Measurements from ENCODE around the gene KIAA1958.
"Not testable (repeated sequence)": the region's sequence is repeated elsewhere in the genome, so short reads cannot be mapped to it uniquely, and the experiment has no call there.

Gene KIAA1958

DNA sequence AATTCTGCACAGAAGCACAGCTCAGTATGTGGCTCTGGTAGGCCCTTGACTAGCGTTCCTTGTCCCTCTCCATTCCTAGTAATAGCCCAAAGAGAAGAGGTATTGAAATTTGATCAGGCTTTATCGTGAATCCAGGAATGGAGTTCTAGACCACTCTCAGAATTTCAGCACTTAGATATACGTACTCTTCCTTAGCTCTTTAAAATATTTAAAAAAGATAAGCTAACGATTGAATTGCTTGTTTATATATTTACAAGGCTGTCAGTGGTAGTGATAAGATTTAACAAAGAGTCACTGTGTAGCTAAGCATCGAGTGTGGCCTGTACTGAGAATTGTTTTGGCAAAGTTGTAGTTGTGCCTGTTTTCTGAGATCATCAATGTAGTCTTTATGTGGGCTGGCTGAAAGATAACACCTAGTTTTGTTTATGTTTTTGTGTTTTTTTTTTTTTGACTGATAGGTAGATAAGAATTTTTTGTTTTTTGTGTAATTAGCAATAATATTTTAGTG is 2.5 kb downstream of the KIAA1958 start:
- DNase-seq (ENCODE audit: low read depth, low spot score) = no peak

DNA sequence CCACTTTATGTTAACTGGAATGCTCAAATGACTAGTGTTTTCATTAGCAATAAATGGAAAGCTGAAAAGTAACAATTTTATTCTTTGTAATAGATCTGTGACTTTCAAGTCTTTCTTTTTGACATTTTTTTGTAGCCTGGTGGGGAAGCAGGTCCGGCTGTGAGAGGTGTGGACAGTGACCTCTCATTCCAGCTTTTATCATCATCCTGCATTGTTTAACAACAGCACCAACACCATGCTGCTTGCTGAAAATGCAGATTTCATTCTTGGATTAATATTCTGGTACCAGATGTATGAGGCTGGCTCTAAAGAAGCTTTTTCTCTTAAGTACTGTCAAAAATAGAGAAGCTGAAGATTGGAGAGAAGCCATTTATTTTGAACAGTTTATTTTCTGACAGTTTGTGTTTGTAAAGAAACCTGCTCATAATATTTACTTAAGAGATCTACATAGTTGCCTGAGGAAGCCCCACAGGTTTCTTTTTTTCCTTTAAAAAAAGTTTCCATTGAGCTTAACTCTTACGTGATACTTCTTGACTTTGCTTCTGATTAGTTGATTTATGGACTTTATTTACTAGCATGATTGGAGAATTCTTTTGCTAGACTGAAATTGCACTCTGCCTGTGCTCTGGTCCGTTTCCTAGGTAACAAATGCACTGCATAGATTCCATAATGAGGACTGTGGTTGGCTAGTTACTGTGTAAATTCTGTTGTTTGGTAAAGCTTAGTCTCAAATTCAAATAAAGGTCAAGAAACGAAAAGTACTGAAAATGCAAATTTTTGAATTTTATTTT is 3.4 kb downstream of the KIAA1958 start:
- no peak for DNase-seq (ENCODE audit: low read depth, low spot score)

DNA sequence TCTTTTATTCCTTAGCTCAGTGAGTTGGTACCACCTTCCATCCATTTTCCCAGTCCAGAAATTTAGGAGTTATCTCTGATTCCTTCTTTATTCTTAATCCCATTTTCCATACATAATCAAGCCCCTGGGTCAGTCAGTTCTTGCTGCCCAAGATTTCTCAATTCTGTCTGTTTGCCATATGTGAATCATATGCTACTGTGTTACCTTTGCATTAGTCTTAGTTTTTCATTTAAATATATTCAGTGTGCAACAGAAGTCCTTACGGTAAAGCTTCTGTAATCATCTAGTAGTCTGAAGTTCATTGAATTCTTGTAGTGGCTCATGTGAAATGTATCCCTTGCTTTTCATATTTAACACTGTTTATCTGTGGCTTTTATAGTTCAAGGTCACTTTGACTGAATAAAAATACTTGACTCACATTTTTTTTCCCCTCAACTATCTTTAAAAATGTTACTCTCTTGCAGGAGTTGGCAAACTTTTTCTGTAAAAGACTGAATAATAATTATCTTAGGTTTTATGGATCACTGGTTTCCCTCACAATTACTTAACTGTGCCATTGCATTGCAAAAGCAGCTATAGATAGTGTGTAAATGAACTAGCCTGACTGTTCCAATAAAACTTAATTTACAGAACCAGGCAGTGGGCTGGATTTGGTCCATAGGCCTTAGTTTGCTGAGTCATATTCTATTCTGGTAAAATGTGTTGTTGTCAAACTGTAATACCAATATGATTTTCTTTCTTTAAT is 6.9 kb downstream of the KIAA1958 start:
- no peak for DNase-seq (ENCODE audit: low read depth, low spot score)

- no peak for DNase-seq (ENCODE audit: low read depth, low spot score)
These were observed 7.5 kb downstream of the KIAA1958 start for GRCh38 chr9:112494153-112494552.

DNA sequence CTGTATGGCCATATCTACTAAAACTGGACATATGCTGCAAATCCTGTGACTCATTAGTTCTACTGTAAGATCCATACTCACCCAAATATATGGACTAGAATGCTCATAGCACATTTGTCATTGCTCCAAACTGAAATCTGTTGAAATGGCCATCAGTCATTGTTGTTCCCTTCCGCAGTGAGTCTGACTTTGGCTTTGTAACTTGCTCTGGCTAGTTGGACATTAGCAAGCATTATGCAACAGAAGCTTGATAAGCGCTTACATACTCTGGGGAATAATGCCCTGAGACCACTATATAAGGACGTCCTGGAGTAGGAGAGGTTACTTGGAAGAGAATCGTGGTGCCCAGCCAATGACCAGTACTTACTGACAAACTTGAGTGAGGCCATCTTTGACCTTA is 9.0 kb downstream of the KIAA1958 start:
- DNase-seq (ENCODE audit: low read depth, low spot score) = no peak

DNA sequence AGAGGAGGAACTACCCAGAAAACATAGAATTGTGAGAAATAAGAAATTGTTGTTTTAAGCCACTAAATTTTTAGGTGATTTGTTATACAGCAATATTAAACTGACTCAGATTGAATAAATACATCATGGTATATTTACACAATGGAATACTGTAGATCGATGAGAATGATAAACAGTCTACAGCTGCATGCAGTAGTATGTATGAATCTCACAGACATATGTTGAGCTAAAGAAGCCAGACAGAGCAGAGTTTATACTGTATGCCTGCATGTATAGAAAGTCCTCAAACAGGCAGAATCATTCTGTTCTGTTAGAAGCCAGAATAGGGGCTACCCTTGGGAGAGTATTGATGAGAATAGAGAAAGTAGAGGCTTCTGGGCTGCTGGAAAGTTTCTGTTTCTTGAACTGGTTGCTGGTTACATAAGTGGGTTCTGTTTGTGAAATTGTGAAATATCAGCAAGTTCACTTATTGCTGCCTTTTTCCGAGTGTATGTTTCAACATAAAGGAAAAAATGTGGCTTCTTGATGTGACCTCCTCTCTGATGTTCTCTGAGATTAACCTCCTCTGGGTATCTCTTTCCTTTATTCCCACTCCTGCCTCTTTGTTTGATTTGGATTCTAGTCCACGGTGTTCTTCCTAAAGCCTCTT is 9.6 kb downstream of the KIAA1958 start:
- DNase-seq (ENCODE audit: low read depth, low spot score) = no peak

- no peak for DNase-seq (ENCODE audit: low read depth, low spot score)
These were observed 14.2 kb downstream of the KIAA1958 start for GRCh38 chr9:112500842-112501241.

DNA sequence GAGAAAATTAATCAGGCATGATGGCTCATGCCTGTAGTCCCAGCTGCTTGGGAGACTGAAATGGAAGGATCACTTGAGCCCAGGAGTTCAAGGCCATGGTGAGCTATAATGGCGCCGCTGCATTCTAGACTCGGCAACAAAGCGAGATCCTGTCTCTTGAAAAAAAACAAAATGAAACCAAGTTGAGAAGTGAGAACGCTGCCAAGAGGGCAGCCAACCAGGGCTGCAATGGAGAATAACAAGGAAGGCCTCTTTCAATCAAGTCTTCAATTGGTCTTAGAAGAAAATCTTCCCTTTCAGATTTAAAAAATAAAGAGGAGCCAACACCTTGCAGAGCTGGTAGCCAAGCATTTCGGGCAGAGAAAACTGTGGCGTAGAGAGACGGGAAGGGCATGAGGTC is 14.7 kb downstream of the KIAA1958 start:
- DNase-seq (ENCODE audit: low read depth, low spot score) = no peak

GRCh38 chr9:112502175-112502946 is 15.7 kb downstream of the KIAA1958 start:
- DNase-seq (ENCODE audit: low read depth, low spot score) = no peak

- DNase-seq (ENCODE audit: low read depth, low spot score) = no peak
These were observed 16.5 kb downstream of the KIAA1958 start for GRCh38 chr9:112503170-112503569.

GRCh38 chr9:112505086-112505485 is 18.5 kb downstream of the KIAA1958 start:
- no peak for DNase-seq (ENCODE audit: low read depth, low spot score)

- no peak for DNase-seq (ENCODE audit: low read depth, low spot score)
These were observed 19.0 kb downstream of the KIAA1958 start for GRCh38 chr9:112505607-112506006.

GRCh38 chr9:112506571-112506970 is 19.9 kb downstream of the KIAA1958 start:
- no peak for DNase-seq (ENCODE audit: low read depth, low spot score)

GRCh38 chr9:112507001-112507680 is 20.5 kb downstream of the KIAA1958 start:
- no peak for DNase-seq (ENCODE audit: low read depth, low spot score)

GRCh38 chr9:112508377-112508776 is 21.8 kb downstream of the KIAA1958 start:
- no peak for DNase-seq (ENCODE audit: low read depth, low spot score)

DNA sequence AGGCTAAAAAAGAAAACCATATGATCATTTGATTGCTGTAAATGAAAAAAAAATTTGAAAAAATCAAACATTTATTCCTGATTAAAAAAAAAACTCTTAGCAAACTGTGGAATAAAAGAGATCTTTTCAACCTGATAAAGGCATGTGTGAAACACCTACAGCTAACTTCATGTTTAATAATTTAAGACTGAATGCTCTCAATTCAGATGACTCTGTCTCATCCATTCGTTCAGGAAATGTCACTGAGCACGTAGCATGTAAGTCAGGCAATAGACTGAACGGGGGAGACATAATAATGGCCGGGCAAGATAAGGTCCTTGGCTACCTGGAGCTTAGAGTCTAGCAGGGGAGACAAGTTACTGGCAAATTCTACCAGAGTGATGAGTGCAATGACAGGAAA is 25.8 kb downstream of the KIAA1958 start:
- not testable (repeated sequence) for DNase-seq (ENCODE audit: low read depth, low spot score)

GRCh38 chr9:112516769-112517168 is 30.1 kb downstream of the KIAA1958 start:
- DNase-seq (ENCODE audit: low read depth, low spot score) = no peak

GRCh38 chr9:112520069-112520468 is 33.4 kb downstream of the KIAA1958 start:
- no peak for DNase-seq (ENCODE audit: low read depth, low spot score)

DNA sequence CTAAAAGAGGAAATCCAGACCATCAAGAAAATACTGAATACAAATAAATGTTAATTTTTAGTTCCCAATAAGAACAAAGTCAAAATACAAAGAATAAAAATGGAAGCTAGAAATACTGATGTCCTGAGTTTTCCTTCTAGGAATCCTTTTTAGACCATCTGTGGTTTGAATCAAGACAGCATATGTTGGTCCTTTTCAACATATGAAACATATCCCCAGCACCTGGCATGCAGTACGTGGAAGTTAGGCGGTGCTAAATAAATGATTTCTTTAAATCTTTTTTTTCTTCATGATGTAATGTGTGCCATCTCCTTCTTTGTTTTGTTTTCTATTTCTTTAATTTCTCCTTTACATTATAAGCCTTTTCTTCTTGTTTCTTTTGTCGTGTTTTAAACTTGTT is 34.0 kb downstream of the KIAA1958 start:
- DNase-seq (ENCODE audit: low read depth, low spot score) = no peak

GRCh38 chr9:112526973-112527372 is 40.3 kb downstream of the KIAA1958 start:
- no peak for DNase-seq (ENCODE audit: low read depth, low spot score)

DNA sequence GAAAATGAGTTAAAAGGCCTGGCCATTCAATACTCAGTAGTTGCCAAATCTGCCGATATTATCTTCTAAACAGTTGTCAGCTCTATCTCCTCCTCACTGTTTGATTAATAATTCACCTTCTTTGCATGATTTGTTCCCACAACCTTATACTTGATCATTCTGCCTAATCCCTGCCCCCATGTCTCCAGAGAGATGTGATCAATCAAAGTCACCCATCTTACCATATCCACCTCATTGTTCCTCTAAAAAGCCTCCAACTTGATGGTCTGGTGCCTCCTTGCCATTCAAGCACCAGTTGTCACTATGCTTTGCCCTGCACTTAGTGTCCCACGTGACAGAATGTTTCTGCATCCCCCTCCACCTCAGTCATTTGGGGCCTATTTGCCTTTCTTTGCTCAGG is 41.3 kb downstream of the KIAA1958 start:
- no peak for DNase-seq (ENCODE audit: low read depth, low spot score)

All from activated naive CD8-positive, alpha-beta T cell treated with anti-CD3 and anti-CD28 coated beads, Interleukin-2, amount 50 U/mL, for 16 hours (primary cell).